Fibroblast of skin of right quadriceps (primary cell): ENCODE results near the gene CPXM1.

Source experiments
- DNase-seq: peaks from one replicate; pipeline ENCODE4 v3.0.0-alpha.2; 2013

CPXM1 gene

DNA sequence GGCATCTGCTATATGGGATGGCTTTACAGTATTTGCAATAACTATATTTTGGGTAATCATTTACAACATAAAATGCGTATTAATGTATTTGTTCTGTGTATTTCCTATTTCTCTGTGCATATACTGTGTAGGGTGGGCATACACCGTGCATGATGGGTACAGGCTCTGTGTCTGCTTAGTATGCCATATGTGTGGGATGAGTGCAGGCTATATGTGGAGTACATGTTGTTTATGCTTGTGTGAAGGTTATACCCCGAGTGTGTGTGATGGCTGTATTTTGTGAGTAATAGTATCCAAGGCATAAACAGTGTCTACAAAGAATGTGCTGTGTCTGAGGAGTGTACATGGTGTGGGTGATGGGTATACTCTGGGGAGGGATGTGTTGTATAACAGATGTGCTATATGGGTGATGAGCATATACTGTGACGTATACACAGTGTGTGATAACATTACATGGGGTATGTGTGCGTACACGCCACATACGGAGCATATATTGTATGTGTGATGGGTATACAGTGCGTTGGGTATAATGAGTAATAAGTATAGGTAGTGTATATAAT, 52.7 kb downstream of the CPXM1 start:
- no peak for DNase-seq

DNA sequence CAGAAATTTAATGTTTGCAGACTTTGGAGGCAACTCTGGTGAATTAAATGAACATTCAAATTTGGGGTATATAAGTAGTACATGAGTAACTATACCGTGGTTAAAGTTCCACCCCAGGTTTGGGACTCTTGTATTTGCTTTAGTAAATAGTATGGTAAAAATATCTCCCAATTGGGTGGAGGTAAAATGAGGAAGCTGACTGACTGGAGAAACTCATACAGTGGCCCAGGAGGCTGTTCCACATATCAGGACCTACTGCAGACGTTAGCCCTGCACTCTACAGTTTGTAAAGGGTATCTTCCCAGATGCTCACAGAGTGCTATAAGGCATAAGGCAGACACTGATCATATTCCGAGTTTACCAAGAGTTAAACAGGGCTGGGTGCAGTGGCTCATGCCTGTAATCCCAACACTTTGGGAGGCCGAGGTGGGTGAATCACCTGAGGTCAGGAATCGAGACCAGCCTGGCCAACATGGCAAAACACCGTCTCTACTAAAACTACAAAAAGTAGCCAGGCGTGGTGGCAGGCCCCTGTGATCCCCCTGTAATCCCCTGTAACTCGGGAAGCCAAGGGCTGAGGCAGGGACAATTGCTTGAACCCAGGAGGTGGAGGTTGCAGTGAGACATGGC, 53.7 kb downstream of the CPXM1 start:
- no peak for DNase-seq

GRCh38 chr20:2745936-2746635, 54.3 kb downstream of the CPXM1 start:
- DNase-seq, result no peak

DNA sequence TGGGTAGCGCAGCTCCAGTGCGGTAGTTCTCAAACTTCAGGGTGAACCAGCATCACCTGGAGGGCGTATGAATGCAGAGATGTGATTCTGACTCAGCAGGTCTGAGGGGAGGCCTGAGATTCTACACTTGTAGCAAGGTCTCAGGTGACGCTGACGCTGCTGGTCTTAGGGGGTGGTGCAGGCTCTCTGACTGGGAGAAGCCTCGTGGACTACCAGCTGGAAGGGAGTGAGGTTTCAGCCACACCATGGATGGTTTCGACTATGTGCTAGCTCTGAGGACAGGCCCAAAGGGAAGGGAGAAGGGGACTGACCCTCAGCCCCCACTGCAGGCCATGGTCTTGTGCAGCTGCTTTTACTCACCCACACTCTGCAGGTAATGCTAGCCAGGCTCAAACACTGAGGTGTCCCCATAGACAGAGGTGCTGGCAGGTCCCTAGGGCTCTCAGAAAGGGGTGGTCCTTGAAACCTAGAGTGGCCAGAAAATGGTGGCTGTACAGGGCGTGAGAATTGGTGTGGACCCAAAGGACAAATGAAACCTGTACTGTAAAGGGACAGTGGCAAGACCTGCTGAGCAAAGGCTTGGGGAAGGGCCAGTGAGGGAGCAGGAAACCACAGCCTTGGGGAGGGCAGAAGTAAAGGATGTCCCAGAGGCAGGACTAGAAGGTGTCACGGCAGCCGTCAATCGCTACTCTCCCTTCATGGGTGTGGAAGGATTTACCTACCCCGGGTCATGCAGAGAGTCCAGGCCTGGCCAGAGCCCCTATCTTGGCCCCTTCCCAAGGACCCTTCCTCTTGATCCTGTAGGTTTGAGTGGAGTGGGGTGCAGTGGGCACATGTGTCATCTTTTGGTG, 55.1 kb downstream of the CPXM1 start:
- DNase-seq, result no peak
